Measurements from ENCODE around the gene H1-8.
A peak's percentile ranks its signal among the peaks of the same experiment; 100 is the strongest.
"Not testable (repeated sequence)": the region's sequence is repeated elsewhere in the genome, so short reads cannot be mapped to it uniquely, and the experiment has no call there.

The H1-8 gene

GRCh38 chr3:129543156-129543790 lies at the start of gene H1-8:
Gene H1-8, plus strand, starts transcription at chr3:129543175. Its CDS starts 44 bp downstream, at chr3:129543219.
- no peak for DNase-seq

GRCh38 chr3:129493206-129493605 lies 49.8 kb upstream of the H1-8 start:
- no peak for DNase-seq

- DNase-seq = not testable (repeated sequence)
Observed at GRCh38 chr3:129494499-129494898, 48.5 kb upstream of the H1-8 start.

- DNase-seq = not testable (repeated sequence)
Observed at GRCh38 chr3:129495006-129495639, 47.9 kb upstream of the H1-8 start.

- not testable (repeated sequence) for DNase-seq
Observed at GRCh38 chr3:129497876-129498275, 45.1 kb upstream of the H1-8 start.

GRCh38 chr3:129498603-129499488 lies 44.1 kb upstream of the H1-8 start:
- DNase-seq = not testable (repeated sequence)

- not testable (repeated sequence) for DNase-seq
Observed at GRCh38 chr3:129499604-129500333, 43.2 kb upstream of the H1-8 start.

GRCh38 chr3:129500334-129500658 lies 42.7 kb upstream of the H1-8 start:
- DNase-seq = no peak

GRCh38 chr3:129501630-129502029 lies 41.3 kb upstream of the H1-8 start:
- peak; percentile 6 for DNase-seq

GRCh38 chr3:129502641-129503408 lies 40.1 kb upstream of the H1-8 start:
- no peak for DNase-seq

- DNase-seq = no peak
Observed at GRCh38 chr3:129503471-129504291, 39.3 kb upstream of the H1-8 start.

- DNase-seq = no peak
Observed at GRCh38 chr3:129504471-129505100, 38.4 kb upstream of the H1-8 start.

GRCh38 chr3:129505341-129505740 lies 37.6 kb upstream of the H1-8 start:
- DNase-seq = no peak

- no peak for DNase-seq
Observed at GRCh38 chr3:129506231-129506742, 36.7 kb upstream of the H1-8 start.

GRCh38 chr3:129507181-129507831 lies 35.7 kb upstream of the H1-8 start:
- no peak for DNase-seq

- DNase-seq = no peak
Observed at GRCh38 chr3:129512595-129512994, 30.4 kb upstream of the H1-8 start.

- no peak for DNase-seq
Observed at GRCh38 chr3:129513705-129514104, 29.3 kb upstream of the H1-8 start.

GRCh38 chr3:129514110-129514509 lies 28.9 kb upstream of the H1-8 start:
- no peak for DNase-seq

GRCh38 chr3:129514563-129514962 lies 28.4 kb upstream of the H1-8 start:
- DNase-seq = no peak
